Inflammatory macrophage (primary cell): ENCODE results near the gene CCDC81.

ENCODE experiments used
- DNase-seq, 2 donors: peaks; one replicate each; pipeline ENCODE4 v3.0.0-alpha.2; 2020 to 2022

The CCDC81 gene

DNA sequence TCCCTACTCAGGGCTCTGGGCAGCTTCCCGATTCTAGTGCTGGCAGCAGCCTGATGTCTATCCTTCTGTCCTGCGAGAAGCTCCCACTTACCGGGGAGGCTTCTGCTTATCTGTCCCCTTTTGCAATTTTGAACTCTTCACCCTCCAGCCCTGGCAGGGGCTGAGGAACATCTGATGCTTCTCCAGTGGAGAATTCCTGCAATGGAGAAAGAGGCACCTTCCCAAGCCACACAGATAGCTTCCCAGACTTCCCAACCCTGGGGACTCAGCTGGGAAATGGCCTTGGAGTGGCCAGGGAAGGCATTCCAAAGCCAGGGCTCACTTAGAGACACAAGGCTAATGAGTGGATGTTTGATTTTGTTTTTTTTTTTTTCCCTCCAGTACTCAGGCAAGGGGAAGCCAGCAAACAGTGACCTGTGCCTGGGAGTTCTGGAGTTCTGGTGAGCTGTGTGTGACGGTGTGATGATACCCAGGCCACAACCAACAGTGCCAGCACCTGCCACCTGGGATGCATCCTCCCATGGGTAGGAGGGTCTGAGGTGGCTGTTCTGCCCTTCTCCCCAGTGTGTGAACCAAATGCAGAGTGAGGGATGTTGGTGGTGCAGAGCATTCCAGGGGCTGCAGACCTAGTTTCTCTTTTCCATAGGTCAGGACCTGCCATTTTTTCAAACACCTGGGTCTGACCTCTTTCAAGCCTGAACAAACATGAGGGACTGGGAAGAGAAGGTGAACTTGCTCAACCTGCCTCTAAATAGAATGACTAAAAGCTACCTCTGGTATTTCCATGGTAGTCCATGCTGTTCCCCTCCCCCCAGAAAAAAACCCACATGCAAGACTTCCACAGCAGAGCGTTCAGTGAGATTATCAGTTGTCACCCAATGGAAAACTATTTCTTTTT, 95.1 kb downstream of the CCDC81 start:
- DNase-seq, result no peak
